Esophagus (tissue), 2 donors: Measurements from ENCODE around the gene TNRC18. TPM values are rescaled to one million over a fixed set of nuclear protein-coding genes. Genes with fewer than 3 reads are reported as not detected.
"Not testable (repeated sequence)": the region's sequence is repeated elsewhere in the genome, so short reads cannot be mapped to it uniquely, and the experiment has no call there.

Source experiments
- H3K27ac ChIP-seq, 2 donors: one replicate each; pipeline ENCODE4 v1.5.1; 2013; ENCODE audit warnings: low read depth in 2 of 2, mild to moderate bottlenecking in 2 of 2, inconsistent platforms in 1 of 2, low read length in 1 of 2, moderate library complexity in 1 of 2
- H3K27me3 ChIP-seq, 2 donors: one replicate each; pipeline ENCODE4 v1.6.1; 2013; ENCODE audit warnings: low read length in 2 of 2, control low read depth in 1 of 2, mild to moderate bottlenecking in 1 of 2; ENCODE audit not compliant: insufficient read depth in 2 of 2, control insufficient read depth in 1 of 2
- H3K36me3 ChIP-seq, 2 donors: one replicate each; pipeline ENCODE4 v1.6.1; 2013; ENCODE audit warnings: low read length in 1 of 2; ENCODE audit not compliant: control insufficient read depth in 2 of 2, insufficient read depth in 2 of 2
- H3K4me1 ChIP-seq, 2 donors: one replicate each; pipeline ENCODE4 v1.6.1; 2013; ENCODE audit warnings: low read length in 1 of 2; ENCODE audit not compliant: control insufficient read depth in 2 of 2, insufficient read depth in 2 of 2
- H3K4me3 ChIP-seq, 2 donors: one replicate each; pipeline ENCODE4 v1.5.1; 2013; ENCODE audit warnings: low read length in 2 of 2, mild to moderate bottlenecking in 2 of 2, low read depth in 1 of 2, moderate library complexity in 1 of 2
- H3K9me3 ChIP-seq, 2 donors: one replicate each; pipeline ENCODE4 v1.6.1; 2013; ENCODE audit warnings: mild to moderate bottlenecking in 2 of 2, low read depth in 1 of 2, low read length in 1 of 2, moderate library complexity in 1 of 2; ENCODE audit not compliant: control insufficient read depth in 2 of 2, insufficient read depth in 1 of 2
- WGBS, 2 donors: extraction: QIAGEN DNeasy Blood & Tissue Kit; methylation state at CpG; one replicate each; pipeline ENCODE4 v1.1.7; 2013; 5-methylcytosine and 5-hydroxymethylcytosine counted together
- polyA plus RNA-seq, 2 donors: library from polyadenylated mRNA; stranded (reverse); fragments of 200-250 nt; gene quantifications; one replicate each; pipeline ENCODE4 v1.2.3, GENCODE V29; 2013
- donor health status: healthy with polysubstance abuse.
- donor health status: Bipolar disorder and iron deficiency.

Gene TNRC18
- polyA plus RNA-seq, 2 donors = 18.0 to 34.0 TPM

GRCh38 chr7:5307221-5308142, 116.2 kb downstream of the TNRC18 start:
- not testable (repeated sequence) for H3K9me3 ChIP-seq, H3K4me3 ChIP-seq, H3K4me1 ChIP-seq, H3K27me3 ChIP-seq, H3K27ac ChIP-seq
- H3K36me3 ChIP-seq = peaks cover 12 to 23% of the 10 kb centered on the region in 2 donors
- WGBS, 2 donors = 90% methylated on average over 35 to 39 of the region's 39 CpGs

- H3K36me3 ChIP-seq = peaks cover 6 to 16% of the 10 kb centered on the region in 2 donors
- not testable (repeated sequence) for H3K4me1 ChIP-seq, H3K27me3 ChIP-seq, H3K9me3 ChIP-seq, H3K4me3 ChIP-seq, H3K27ac ChIP-seq
- WGBS, 2 donors = 73 to 74% methylated on average over 9 of the region's 9 CpGs
Observed at GRCh38 chr7:5305050-5305449, 118.6 kb downstream of the TNRC18 start.

- Histone ChIP-seq H3K4me1 (no peaks in the 10 kb centered on the region), H3K27me3 (no peaks in the 10 kb centered on the region), H3K36me3 (peaks cover 6 to 10% of the 10 kb centered on the region in 2 donors), H3K9me3 (no peaks in the 10 kb centered on the region), H3K27ac (no peak overlapping the region), H3K4me3 (no peak overlapping the region)
- 69 to 71% methylated on average over 35 of the region's 35 CpGs for WGBS, 2 donors
Observed at GRCh38 chr7:5303591-5304505, 119.8 kb downstream of the TNRC18 start.

GRCh38 chr7:5303061-5303460, 120.6 kb downstream of the TNRC18 start:
- Histone ChIP-seq H3K27me3 (no peaks in the 10 kb centered on the region), H3K36me3 (peaks cover 6 to 8% of the 10 kb centered on the region in 2 donors), H3K4me3 (no peak overlapping the region), H3K4me1 (no peaks in the 10 kb centered on the region), H3K27ac (no peak overlapping the region), H3K9me3 (no peaks in the 10 kb centered on the region)
- 71 to 72% methylated on average over 17 to 18 of the region's 18 CpGs for WGBS, 2 donors

- Histone ChIP-seq H3K9me3 (no peaks in the 10 kb centered on the region), H3K4me3 (no peak overlapping the region), H3K36me3 (peaks cover 3 to 4% of the 10 kb centered on the region in 2 donors), H3K27ac (no peak overlapping the region), H3K27me3 (no peaks in the 10 kb centered on the region), H3K4me1 (no peaks in the 10 kb centered on the region)
- WGBS, 2 donors = 59 to 61% methylated on average over 23 to 25 of the region's 25 CpGs
Observed at GRCh38 chr7:5302577-5302976, 121.1 kb downstream of the TNRC18 start.

GRCh38 chr7:5300366-5300765, 123.3 kb downstream of the TNRC18 start:
- no peaks in the 10 kb centered on the region for H3K9me3 ChIP-seq
- H3K27ac ChIP-seq = no peak overlapping the region
- peaks cover 0 to 2% of the 10 kb centered on the region in 2 donors for H3K4me1 ChIP-seq
- H3K36me3 ChIP-seq = no peaks in the 10 kb centered on the region
- WGBS, 2 donors = 82 to 90% methylated on average over 24 of the region's 24 CpGs
- no peak overlapping the region for H3K4me3 ChIP-seq
- H3K27me3 ChIP-seq = no peaks in the 10 kb centered on the region

GRCh38 chr7:5296611-5297226, 126.9 kb downstream of the TNRC18 start:
- Histone ChIP-seq H3K4me3 (peak overlapping the region in 1 of 2 donors; percentile 4), H3K27ac (peak overlapping the region in 1 of 2 donors; percentile 42), H3K9me3 (peaks cover 0 to 8% of the 10 kb centered on the region in 2 donors), H3K4me1 (peaks cover 0 to 2% of the 10 kb centered on the region in 2 donors), H3K36me3 (no peaks in the 10 kb centered on the region), H3K27me3 (no peaks in the 10 kb centered on the region)
- 15 to 17% methylated on average over 36 to 47 of the region's 48 CpGs for WGBS, 2 donors

- H3K27me3 ChIP-seq = no peaks in the 10 kb centered on the region
- WGBS, 2 donors = 47 to 50% methylated on average over 25 to 29 of the region's 29 CpGs
- H3K4me1 ChIP-seq = peaks cover 0 to 2% of the 10 kb centered on the region in 2 donors
- H3K4me3 ChIP-seq = no peak overlapping the region
- H3K9me3 ChIP-seq = peaks cover 0 to 8% of the 10 kb centered on the region in 2 donors
- H3K27ac ChIP-seq = no peak overlapping the region
- H3K36me3 ChIP-seq = no peaks in the 10 kb centered on the region
Observed at GRCh38 chr7:5296015-5296610, 127.5 kb downstream of the TNRC18 start.
